Esophagus squamous epithelium (tissue), 4 donors: Measurements from ENCODE around the gene SLC38A11.

Source experiments
- POLR2A ChIP-seq, 4 donors: fragments of 450-650 bp; IDR thresholded peaks; one replicate each; pipeline ENCODE4 v1.6.1; 2017; ENCODE audit warnings: antibody characterized with exemption in 4 of 4, mild to moderate bottlenecking in 4 of 4, moderate library complexity in 3 of 4
- TF ChIP-seq, protein P1 (sequence below), 6 experiments: fragments of 450-650 bp in 4 of 6; fragments of 200-600 bp in 2 of 6; sonication (generic) in 2 of 6; IDR thresholded peaks; one replicate each; pipeline ENCODE4 v1.5.1; 2016 to 2019; ENCODE audit warnings: antibody characterized with exemption in 6 of 6, mild to moderate bottlenecking in 4 of 6, moderate library complexity in 4 of 6

DNA sequence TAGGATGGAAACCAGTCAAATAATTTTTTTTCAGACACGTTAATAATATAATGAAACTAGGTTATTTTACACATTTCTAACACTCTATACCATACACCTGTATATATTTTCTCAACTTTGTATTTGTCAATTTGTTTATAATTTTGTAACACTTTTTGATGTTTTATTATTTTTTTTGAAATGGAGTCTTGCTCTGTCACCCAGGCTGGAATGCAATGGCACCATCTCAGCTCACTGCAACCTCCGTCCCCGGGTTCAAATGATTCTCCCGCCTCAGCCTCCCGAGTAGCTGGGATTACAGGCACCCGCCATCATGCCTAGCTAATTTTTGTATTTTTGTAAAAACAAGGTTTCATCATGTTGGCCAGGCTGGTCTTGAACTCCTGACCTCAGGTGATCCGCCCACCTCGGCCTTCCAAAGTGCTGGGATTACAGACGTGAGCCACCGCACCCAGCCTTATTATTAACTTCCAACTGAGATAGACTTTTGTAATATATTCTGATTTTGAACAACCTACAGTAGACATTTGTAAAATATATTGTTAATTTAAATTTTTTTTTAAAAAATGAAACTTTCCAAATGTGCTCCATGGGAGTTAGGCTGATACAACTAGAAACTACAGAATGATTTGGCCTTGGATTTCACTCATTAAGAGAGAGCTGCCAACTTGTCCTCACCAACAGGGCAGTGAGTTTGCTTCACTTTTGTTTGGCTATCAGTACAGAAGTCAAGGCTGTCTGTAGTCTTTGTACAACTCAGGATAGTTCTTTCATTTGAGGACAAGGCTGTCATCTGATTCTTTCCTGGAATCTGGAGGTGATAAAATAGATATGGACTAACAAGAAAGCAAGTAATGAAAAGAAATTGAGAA is 79.8 kb downstream of the SLC38A11 start:
- TF ChIP-seq, protein P1, sequence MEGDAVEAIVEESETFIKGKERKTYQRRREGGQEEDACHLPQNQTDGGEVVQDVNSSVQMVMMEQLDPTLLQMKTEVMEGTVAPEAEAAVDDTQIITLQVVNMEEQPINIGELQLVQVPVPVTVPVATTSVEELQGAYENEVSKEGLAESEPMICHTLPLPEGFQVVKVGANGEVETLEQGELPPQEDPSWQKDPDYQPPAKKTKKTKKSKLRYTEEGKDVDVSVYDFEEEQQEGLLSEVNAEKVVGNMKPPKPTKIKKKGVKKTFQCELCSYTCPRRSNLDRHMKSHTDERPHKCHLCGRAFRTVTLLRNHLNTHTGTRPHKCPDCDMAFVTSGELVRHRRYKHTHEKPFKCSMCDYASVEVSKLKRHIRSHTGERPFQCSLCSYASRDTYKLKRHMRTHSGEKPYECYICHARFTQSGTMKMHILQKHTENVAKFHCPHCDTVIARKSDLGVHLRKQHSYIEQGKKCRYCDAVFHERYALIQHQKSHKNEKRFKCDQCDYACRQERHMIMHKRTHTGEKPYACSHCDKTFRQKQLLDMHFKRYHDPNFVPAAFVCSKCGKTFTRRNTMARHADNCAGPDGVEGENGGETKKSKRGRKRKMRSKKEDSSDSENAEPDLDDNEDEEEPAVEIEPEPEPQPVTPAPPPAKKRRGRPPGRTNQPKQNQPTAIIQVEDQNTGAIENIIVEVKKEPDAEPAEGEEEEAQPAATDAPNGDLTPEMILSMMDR (IDR thresholded peaks at IDR 0.05): no peak
- TF ChIP-seq POLR2A (IDR thresholded peaks at IDR 0.05): no peak
